OCI-LY7 (cell line): ENCODE results near the gene CSPG4. TPM values are rescaled to one million over a fixed set of nuclear protein-coding genes. Genes with fewer than 3 reads are reported as not detected.
"Not testable (repeated sequence)": the region's sequence is repeated elsewhere in the genome, so short reads cannot be mapped to it uniquely, and the experiment has no call there.

Source experiments
- Bru-seq: library from RNA; stranded (reverse); fragments of 400-500 nt; gene quantifications from one replicate; lab custom pipeline; 2021; lab: Mats Ljungman, UMichigan
- BruChase-seq, 2 experiments: library from RNA; stranded (reverse); fragments of 400-500 nt; gene quantifications; one replicate each; lab custom pipeline; 2021; lab: Mats Ljungman, UMichigan
- BruUV-seq: library from RNA; stranded (reverse); fragments of 400-500 nt; replicated peaks from 2 replicates; lab custom pipeline; 2021; lab: Mats Ljungman, UMichigan
- CTCF ChIA-PET: fragments of 300-600 bp; sonication (Branson Sonifier 250); formaldehyde crosslinking; loops from one replicate; lab custom pipeline; 2022; ENCODE audit warnings: antibody characterized with exemption; ENCODE audit not compliant: unreplicated experiment; lab: Charles Lee
- POLR2A ChIA-PET: fragments of 300-600 bp; sonication (Branson Sonifier 250); formaldehyde crosslinking; loops from one replicate; lab custom pipeline; 2022; ENCODE audit warnings: antibody characterized with exemption; lab: Charles Lee
- DNase-seq: peaks from one replicate; pipeline ENCODE4 v3.0.0-alpha.2; 2015; ENCODE audit warnings: low spot score
- H2AFZ ChIP-seq: fragments of 200-600 bp; sonication (generic), shearing (Covaris generic); 2 replicates; pipeline ENCODE4 v1.6.1; 2014; ENCODE audit warnings: mild to moderate bottlenecking, antibody characterized with exemption, low read length, moderate library complexity
- H3K27ac ChIP-seq: fragments of 200-600 bp; sonication (generic); 2 replicates; pipeline ENCODE4 v1.5.1; 2014; ENCODE audit warnings: mixed run types, low read depth, mild to moderate bottlenecking, moderate library complexity, low read length, inconsistent platforms; ENCODE audit not compliant: poor library complexity, severe bottlenecking
- H3K36me3 ChIP-seq: fragments of 200-600 bp; sonication (generic); 2 replicates; pipeline ENCODE4 v1.6.1; 2014; ENCODE audit warnings: mild to moderate bottlenecking, antibody characterized with exemption, low read length, moderate library complexity, mixed read lengths; ENCODE audit not compliant: insufficient read depth
- H3K4me1 ChIP-seq: fragments of 200-600 bp; sonication (generic); 2 replicates; pipeline ENCODE4 v1.5.1; 2014; ENCODE audit warnings: mild to moderate bottlenecking, low read length; ENCODE audit not compliant: insufficient read depth, poor library complexity, severe bottlenecking
- H3K4me2 ChIP-seq: fragments of 200-600 bp; sonication (generic); 2 replicates; pipeline ENCODE4 v1.6.1; 2014; ENCODE audit warnings: mild to moderate bottlenecking, low read length
- H3K4me3 ChIP-seq: fragments of 200-600 bp; sonication (generic); 2 replicates; pipeline ENCODE4 v1.5.1; 2014; ENCODE audit warnings: mild to moderate bottlenecking, low read depth, low read length; ENCODE audit not compliant: poor library complexity, severe bottlenecking
- H3K79me2 ChIP-seq: fragments of 200-600 bp; sonication (generic); 2 replicates; pipeline ENCODE4 v1.6.1; 2016; ENCODE audit warnings: low read depth, mild to moderate bottlenecking, low read length, moderate library complexity, mixed read lengths; ENCODE audit not compliant: insufficient read depth
- H3K9me2 ChIP-seq: fragments of 200-600 bp; sonication (generic); 2 replicates; pipeline ENCODE4 v1.6.1; 2016; ENCODE audit warnings: mild to moderate bottlenecking, low read length, mixed read lengths; ENCODE audit not compliant: insufficient read depth
- H3K9me3 ChIP-seq: fragments of 200-600 bp; sonication (generic); 2 replicates; pipeline ENCODE4 v1.6.1; 2014; ENCODE audit warnings: mild to moderate bottlenecking, mixed run types, low read length, mixed read lengths
- H4K20me1 ChIP-seq: fragments of 200-600 bp; sonication (generic); 2 replicates; pipeline ENCODE4 v1.6.1; 2014; ENCODE audit warnings: mild to moderate bottlenecking, antibody characterized with exemption, low read length, moderate library complexity, mixed read lengths; ENCODE audit not compliant: insufficient read depth
- CTCF ChIP-seq: fragments of 200-600 bp; sonication (generic); conservative IDR thresholded peaks from 2 replicates; pipeline ENCODE4 v1.5.1; 2014; ENCODE audit warnings: mild to moderate bottlenecking, antibody characterized with exemption, low read length, moderate library complexity, mixed read lengths
- EZH2phosphoT487 ChIP-seq: fragments of 200-600 bp; sonication (generic); IDR thresholded peaks from 2 replicates; pipeline ENCODE4 v1.6.1; 2018; ENCODE audit warnings: low read depth, borderline replicate concordance, mild to moderate bottlenecking, mixed run types, antibody characterized with exemption, low read length, moderate library complexity, mixed read lengths
- intact Hi-C: fragments of 100-400 bp; cut with micrococcal nuclease; formaldehyde crosslinking; loops from one replicate; pipeline ENCODE4 v1.10.0; 2022; ENCODE audit not compliant: unreplicated experiment
- long read RNA-seq: library from polyadenylated mRNA; stranded (forward); transcript quantifications from one replicate; pipeline ENCODE4 v2.0.0, GENCODE V29; 2022
- total RNA-seq, 2 experiments: library from RNA; depleted of rRNA in 1 of 2; stranded (reverse); fragments of >200 nt in 1 of 2; shearing (Covaris generic) in 1 of 2; gene quantifications; 2 replicates each; pipeline ENCODE4 v1.2.3, GENCODE V29; 2014 to 2022

The CSPG4 gene
- not detected in 2 replicates for total RNA-seq (2014; rRNA removed; shearing (Covaris generic))
- not detected in 2 replicates for total RNA-seq (2022)
- not detected for Bru-seq, nascent RNA
- not detected for BruChase-seq, experiment 1, labeled RNA remaining after a 6-hour chase
- BruChase-seq, experiment 2, labeled RNA remaining after a 2-hour chase: percentile 4 among the genes with signal in this experiment
- long read RNA-seq: 0 reads

GRCh38 chr15:75712668-75713337, at the start of gene CSPG4:
CSPG4 (minus strand) TSS chr15:75712848; CDS start chr15:75712755, 93 bp downstream.
- ChIA-PET CTCF (no interaction called here), POLR2A (no interaction called here)
- DNase-seq: no peak
- no peak within 1 kb of the TSS for H2AFZ ChIP-seq
- H3K4me3 ChIP-seq: no peak within 1 kb of the TSS
- no peaks in the 10 kb centered on the region for H4K20me1 ChIP-seq
- no peaks in the 10 kb centered on the region for H3K9me2 ChIP-seq
- intact Hi-C loops: no loop called here
- no peak within 1 kb of the TSS for H3K27ac ChIP-seq
- no TSS peak for BruUV-seq
- H3K79me2 ChIP-seq: no peaks in the 10 kb centered on the region
- no peaks in the 10 kb centered on the region for H3K36me3 ChIP-seq
- H3K4me1 ChIP-seq: no peaks in the 10 kb centered on the region
- TF ChIP-seq EZH2phosphoT487 (no peak), CTCF (no peak)
- no peak within 1 kb of the TSS for H3K4me2 ChIP-seq
- H3K9me3 ChIP-seq: no peaks in the 10 kb centered on the region

DNA sequence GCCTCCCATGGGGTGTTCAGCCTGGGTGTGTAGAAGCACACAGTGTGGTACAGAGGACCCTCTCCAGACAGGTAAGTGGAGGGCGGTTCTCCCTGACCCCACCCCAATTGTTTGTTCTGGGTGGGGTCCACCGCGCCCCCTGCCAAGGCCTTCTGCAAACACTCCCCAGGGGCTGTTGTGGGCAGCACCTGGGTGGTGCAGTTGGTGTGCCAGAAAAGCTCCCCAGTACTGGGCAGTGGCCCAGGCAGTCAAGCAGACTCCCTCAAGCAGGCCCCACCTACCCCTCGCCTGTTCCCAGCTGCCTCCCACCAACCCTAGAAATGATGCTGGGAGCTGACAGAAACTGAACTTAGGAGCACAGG, 49.7 kb upstream of the CSPG4 start:
- H3K27ac ChIP-seq, H3K9me2 ChIP-seq, H3K4me2 ChIP-seq, DNase-seq, BruUV-seq, H3K36me3 ChIP-seq, CTCF ChIA-PET, H3K79me2 ChIP-seq, intact Hi-C loops, H4K20me1 ChIP-seq, H3K4me1 ChIP-seq, H2AFZ ChIP-seq, H3K4me3 ChIP-seq, POLR2A ChIA-PET, H3K9me3 ChIP-seq: not testable (repeated sequence)

- no peak for DNase-seq
- Histone ChIP-seq H4K20me1 (no peaks in the 10 kb centered on the region), H3K79me2 (no peaks in the 10 kb centered on the region), H3K4me2 (no peak overlapping the region), H3K9me3 (no peaks in the 10 kb centered on the region), H3K4me1 (peaks cover 3% of the 10 kb centered on the region), H3K9me2 (no peaks in the 10 kb centered on the region), H3K36me3 (no peaks in the 10 kb centered on the region), H3K27ac (no peak overlapping the region), H2AFZ (no peak overlapping the region), H3K4me3 (no peak overlapping the region)
- POLR2A ChIA-PET: no interaction called here
- no TSS peak for BruUV-seq
- intact Hi-C loops: no loop called here
- CTCF ChIA-PET: no interaction called here
- TF ChIP-seq CTCF (no peak), EZH2phosphoT487 (no peak)
Observed at GRCh38 chr15:75761446-75762356, 49.1 kb upstream of the CSPG4 start.
